KOPT-K1 (cell line): ENCODE results near the gene C1orf159.

Experiments
- H3K27ac ChIP-seq: fragments of 200-600 bp; sonication (generic); 2 replicates; pipeline ENCODE4 v1.5.1; 2016; ENCODE audit warnings: antibody characterized with exemption, mild to moderate bottlenecking, low read depth, low read length; ENCODE audit not compliant: poor library complexity, severe bottlenecking
- H3K36me3 ChIP-seq: fragments of 200-600 bp; sonication (generic); 2 replicates; pipeline ENCODE4 v1.5.1; 2017; ENCODE audit warnings: antibody characterized with exemption, mild to moderate bottlenecking, low read length, moderate library complexity; ENCODE audit not compliant: insufficient read depth
- H3K9me3 ChIP-seq: fragments of 200-600 bp; sonication (generic); 2 replicates; pipeline ENCODE4 v1.5.1; 2017; ENCODE audit warnings: antibody characterized with exemption, low read length, mild to moderate bottlenecking; ENCODE audit not compliant: insufficient read depth, poor library complexity, severe bottlenecking

Gene C1orf159

GRCh38 chr1:1037366-1038327 lies 78.2 kb downstream of the C1orf159 start:
- Histone ChIP-seq H3K36me3 (no peaks in the 10 kb centered on the region), H3K27ac (no peak overlapping the region), H3K9me3 (no peaks in the 10 kb centered on the region)

GRCh38 chr1:1035291-1035943 lies 80.5 kb downstream of the C1orf159 start:
- H3K36me3 ChIP-seq = no peaks in the 10 kb centered on the region

GRCh38 chr1:1034439-1034781 lies 81.5 kb downstream of the C1orf159 start:
- H3K9me3 ChIP-seq = no peaks in the 10 kb centered on the region
- H3K36me3 ChIP-seq = no peaks in the 10 kb centered on the region
- H3K27ac ChIP-seq = no peak overlapping the region

More at GRCh38 chr1:1035291-1035943, 80.5 kb downstream of the C1orf159 start:
- Histone ChIP-seq H3K9me3 (no peaks in the 10 kb centered on the region), H3K27ac (no peak overlapping the region)

- H3K27ac ChIP-seq = no peak overlapping the region
- no peaks in the 10 kb centered on the region for H3K36me3 ChIP-seq
- no peaks in the 10 kb centered on the region for H3K9me3 ChIP-seq
Measured at GRCh38 chr1:1033731-1034438, 82.0 kb downstream of the C1orf159 start.

GRCh38 chr1:1033009-1033587 lies 82.8 kb downstream of the C1orf159 start:
- Histone ChIP-seq H3K36me3 (no peaks in the 10 kb centered on the region), H3K9me3 (no peaks in the 10 kb centered on the region), H3K27ac (no peak overlapping the region)

- Histone ChIP-seq H3K9me3 (no peaks in the 10 kb centered on the region), H3K36me3 (no peaks in the 10 kb centered on the region), H3K27ac (no peak overlapping the region)
Measured at GRCh38 chr1:1032424-1032823, 83.5 kb downstream of the C1orf159 start.
